ENCODE data around the gene AGT.

Gene AGT

DNA sequence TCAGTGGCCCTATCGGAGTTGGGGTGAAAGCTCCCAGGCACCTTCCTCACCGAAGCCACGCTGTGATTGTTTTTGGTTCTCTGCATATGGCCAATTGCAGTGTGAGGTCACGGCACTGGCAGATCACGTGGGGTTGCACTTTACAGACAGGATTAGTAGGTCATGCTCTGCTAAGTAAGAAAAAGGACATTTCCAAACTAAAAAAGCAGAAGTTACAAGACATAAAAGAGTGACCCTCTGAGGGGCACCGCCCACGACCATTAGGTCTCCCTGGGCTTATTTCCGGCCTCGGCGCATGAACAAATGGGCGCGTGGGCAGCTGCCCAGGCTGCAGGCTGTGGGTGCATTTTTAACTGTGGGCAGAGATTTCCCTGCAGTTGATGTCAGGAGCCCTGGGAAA is 35.2 kb upstream of the AGT start:
- TF ChIP-seq, protein P1, sequence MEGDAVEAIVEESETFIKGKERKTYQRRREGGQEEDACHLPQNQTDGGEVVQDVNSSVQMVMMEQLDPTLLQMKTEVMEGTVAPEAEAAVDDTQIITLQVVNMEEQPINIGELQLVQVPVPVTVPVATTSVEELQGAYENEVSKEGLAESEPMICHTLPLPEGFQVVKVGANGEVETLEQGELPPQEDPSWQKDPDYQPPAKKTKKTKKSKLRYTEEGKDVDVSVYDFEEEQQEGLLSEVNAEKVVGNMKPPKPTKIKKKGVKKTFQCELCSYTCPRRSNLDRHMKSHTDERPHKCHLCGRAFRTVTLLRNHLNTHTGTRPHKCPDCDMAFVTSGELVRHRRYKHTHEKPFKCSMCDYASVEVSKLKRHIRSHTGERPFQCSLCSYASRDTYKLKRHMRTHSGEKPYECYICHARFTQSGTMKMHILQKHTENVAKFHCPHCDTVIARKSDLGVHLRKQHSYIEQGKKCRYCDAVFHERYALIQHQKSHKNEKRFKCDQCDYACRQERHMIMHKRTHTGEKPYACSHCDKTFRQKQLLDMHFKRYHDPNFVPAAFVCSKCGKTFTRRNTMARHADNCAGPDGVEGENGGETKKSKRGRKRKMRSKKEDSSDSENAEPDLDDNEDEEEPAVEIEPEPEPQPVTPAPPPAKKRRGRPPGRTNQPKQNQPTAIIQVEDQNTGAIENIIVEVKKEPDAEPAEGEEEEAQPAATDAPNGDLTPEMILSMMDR (IDR thresholded peaks at IDR 0.05; ENCODE audit: low read depth, low read length), result no peak
- no peak for DNase-seq (ENCODE audit: extremely low read depth, low read depth)

GRCh38 chr1:230747890-230748800 is 34.2 kb upstream of the AGT start:
- TF ChIP-seq, protein P1 (IDR thresholded peaks at IDR 0.05; ENCODE audit: low read depth, low read length), result no peak
- no peak for DNase-seq (ENCODE audit: extremely low read depth, low read depth)

- TF ChIP-seq, protein P1 (IDR thresholded peaks at IDR 0.05; ENCODE audit: low read depth, low read length), result no peak
- DNase-seq (ENCODE audit: extremely low read depth, low read depth), result no peak
These were observed 33.3 kb upstream of the AGT start, which contains the start of gene CAPN9 for GRCh38 chr1:230747127-230747730. CAPN9 (plus strand) TSS chr1:230747388; CDS start chr1:230747497, 109 bp downstream.

DNA sequence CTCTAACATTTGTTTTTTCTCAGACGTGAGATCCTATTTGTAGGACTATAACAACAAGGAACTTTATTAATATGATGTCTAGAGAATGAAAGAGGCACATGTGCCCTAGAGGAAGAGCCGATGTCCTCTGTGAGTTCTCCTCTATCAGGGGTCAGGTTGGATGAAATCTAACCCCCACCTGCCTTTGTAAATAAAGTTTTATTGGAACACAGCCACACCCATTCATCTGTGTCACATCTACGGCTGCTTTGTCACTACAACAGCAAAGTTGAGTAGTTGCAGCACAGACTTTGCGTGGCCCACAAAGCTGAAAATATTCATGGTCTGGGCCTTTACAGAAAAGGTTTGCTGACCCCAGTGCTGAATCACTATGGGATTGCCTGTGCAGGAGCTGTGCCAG is 32.7 kb upstream of the AGT start:
- DNase-seq (ENCODE audit: extremely low read depth, low read depth), result no peak
- TF ChIP-seq, protein P1 (IDR thresholded peaks at IDR 0.05; ENCODE audit: low read depth, low read length), result no peak

DNA sequence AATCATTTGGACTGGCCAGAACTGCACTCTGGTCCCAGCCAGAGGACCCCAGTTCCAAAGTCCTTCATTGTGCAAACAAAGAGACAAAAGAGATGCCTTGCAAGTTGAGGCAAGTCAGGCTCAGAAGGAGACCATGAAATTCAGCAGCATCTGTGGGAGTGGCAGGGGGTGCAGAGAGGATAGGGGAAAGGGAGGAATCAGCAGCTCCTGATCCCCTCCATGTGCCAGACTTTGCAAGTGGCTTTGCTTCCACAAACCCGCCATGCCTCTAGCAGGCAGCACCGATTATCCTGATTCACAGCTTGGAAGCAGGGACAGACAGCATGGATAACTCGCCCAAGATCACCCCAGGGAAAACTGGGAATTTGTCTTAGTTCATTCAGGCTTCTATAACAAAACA is 31.1 kb upstream of the AGT start:
- TF ChIP-seq, protein P1 (IDR thresholded peaks at IDR 0.05; ENCODE audit: low read depth, low read length), result no peak
- no peak for DNase-seq (ENCODE audit: extremely low read depth, low read depth)

DNA sequence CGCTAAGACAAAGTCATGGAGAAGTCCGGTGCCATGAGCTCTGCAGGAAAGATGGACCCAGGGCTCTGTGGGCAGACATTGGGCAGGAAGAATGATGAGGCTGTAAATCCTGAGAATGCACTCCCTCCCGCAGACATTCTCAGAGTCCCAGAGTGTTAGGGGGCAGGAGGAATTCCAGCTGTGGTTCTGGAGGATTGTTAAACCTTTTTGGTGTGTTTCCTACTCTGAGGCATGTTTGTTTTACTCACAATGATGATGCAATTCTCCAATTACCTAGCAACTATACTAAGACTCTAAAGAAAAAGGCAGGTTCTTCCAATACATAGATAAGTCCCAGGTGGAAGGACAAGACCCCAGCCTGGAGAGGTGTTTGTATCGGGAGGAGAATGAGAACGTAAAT is 30.5 kb upstream of the AGT start:
- DNase-seq (ENCODE audit: extremely low read depth, low read depth), result no peak
- TF ChIP-seq, protein P1 (IDR thresholded peaks at IDR 0.05; ENCODE audit: low read depth, low read length), result no peak

GRCh38 chr1:230743899-230744298 is 30.0 kb upstream of the AGT start:
- TF ChIP-seq, protein P1 (IDR thresholded peaks at IDR 0.05; ENCODE audit: low read depth, low read length), result no peak
- no peak for DNase-seq (ENCODE audit: extremely low read depth, low read depth)

Measured in AG09319 (cell line).